Smooth muscle cell (in vitro differentiated cells): ENCODE results near the gene TRAPPC2. TPM values are rescaled to one million over a fixed set of nuclear protein-coding genes. Genes with fewer than 3 reads are reported as not detected.

Source experiments
- DNase-seq: peaks from one replicate; lab custom pipeline; 2025; ENCODE audit not compliant: unreplicated experiment; lab: John Stamatoyannopoulos, UW
- H2AFZ ChIP-seq: fragments of 200-600 bp; sonication (generic); 2 replicates; pipeline ENCODE4 v1.6.0; 2016; ENCODE audit warnings: antibody characterized with exemption, low read depth, mild to moderate bottlenecking
- H3F3A ChIP-seq: fragments of 200-600 bp; sonication (generic); 2 replicates; pipeline ENCODE4 v1.6.0; 2017; ENCODE audit warnings: antibody characterized with exemption, low read depth
- H3K27ac ChIP-seq: fragments of 200-600 bp; sonication (generic); 2 replicates; pipeline ENCODE4 v1.5.1; 2016; ENCODE audit warnings: low read depth, mild to moderate bottlenecking
- H3K27me3 ChIP-seq: fragments of 200-600 bp; sonication (generic); 2 replicates; pipeline ENCODE4 v1.6.1; 2016; ENCODE audit warnings: low read depth, mild to moderate bottlenecking
- H3K36me3 ChIP-seq: fragments of 200-600 bp; sonication (generic); 2 replicates; pipeline ENCODE4 v1.5.1; 2016; ENCODE audit warnings: low read depth
- H3K4me1 ChIP-seq: fragments of 200-600 bp; sonication (generic); 2 replicates; pipeline ENCODE4 v1.5.1; 2016; ENCODE audit warnings: low read depth
- H3K4me2 ChIP-seq: fragments of 200-600 bp; sonication (generic); 2 replicates; pipeline ENCODE4 v1.6.0; 2016; ENCODE audit warnings: mild to moderate bottlenecking
- H3K4me3 ChIP-seq: fragments of 200-600 bp; sonication (generic); 2 replicates; pipeline ENCODE4 v1.5.1; 2016; ENCODE audit warnings: mild to moderate bottlenecking
- H3K79me2 ChIP-seq: fragments of 200-600 bp; sonication (generic); 2 replicates; pipeline ENCODE4 v1.6.0; 2016; ENCODE audit warnings: low read depth, mild to moderate bottlenecking
- H3K9ac ChIP-seq: fragments of 200-600 bp; sonication (generic); 2 replicates; pipeline ENCODE4 v1.6.0; 2016; ENCODE audit warnings: low read depth
- H3K9me3 ChIP-seq: fragments of 200-600 bp; sonication (generic); replicated peaks from 2 replicates; pipeline ENCODE4 v1.5.1; 2016; ENCODE audit warnings: low read depth
- H4K20me1 ChIP-seq: fragments of 200-600 bp; sonication (generic); 2 replicates; pipeline ENCODE4 v1.6.0; 2016; ENCODE audit warnings: low read depth
- WGBS: methylation state at CpG from one replicate; pipeline ENCODE4 v1.1.7; 2016; ENCODE audit warnings: low lambda C conversion rate; 5-methylcytosine and 5-hydroxymethylcytosine counted together
- polyA plus RNA-seq: library from polyadenylated mRNA; unstranded; fragments of >200 nt; fragmentation: Nextera tagmentation; extraction: Ambion mirVana; gene quantifications from 2 replicates; pipeline ENCODE4 v1.2.1, GENCODE V29; 2016
- total RNA-seq: library from RNA; depleted of rRNA; stranded (reverse); fragments of >200 nt; gene quantifications from 2 replicates; pipeline ENCODE4 v1.2.3, GENCODE V29; 2014
- TF ChIP-seq, protein P1 (sequence below): fragments of 200-600 bp; sonication (generic); IDR thresholded peaks from 2 replicates; pipeline ENCODE4 v1.5.1; 2017; ENCODE audit warnings: borderline replicate concordance, mild to moderate bottlenecking, antibody characterized with exemption; ENCODE audit not compliant: insufficient read depth, poor library complexity, severe bottlenecking

TRAPPC2 gene
- total RNA-seq (7.6 and 9.5 TPM in 2 replicates), polyA plus RNA-seq (6.1 and 9.4 TPM in 2 replicates)

DNA sequence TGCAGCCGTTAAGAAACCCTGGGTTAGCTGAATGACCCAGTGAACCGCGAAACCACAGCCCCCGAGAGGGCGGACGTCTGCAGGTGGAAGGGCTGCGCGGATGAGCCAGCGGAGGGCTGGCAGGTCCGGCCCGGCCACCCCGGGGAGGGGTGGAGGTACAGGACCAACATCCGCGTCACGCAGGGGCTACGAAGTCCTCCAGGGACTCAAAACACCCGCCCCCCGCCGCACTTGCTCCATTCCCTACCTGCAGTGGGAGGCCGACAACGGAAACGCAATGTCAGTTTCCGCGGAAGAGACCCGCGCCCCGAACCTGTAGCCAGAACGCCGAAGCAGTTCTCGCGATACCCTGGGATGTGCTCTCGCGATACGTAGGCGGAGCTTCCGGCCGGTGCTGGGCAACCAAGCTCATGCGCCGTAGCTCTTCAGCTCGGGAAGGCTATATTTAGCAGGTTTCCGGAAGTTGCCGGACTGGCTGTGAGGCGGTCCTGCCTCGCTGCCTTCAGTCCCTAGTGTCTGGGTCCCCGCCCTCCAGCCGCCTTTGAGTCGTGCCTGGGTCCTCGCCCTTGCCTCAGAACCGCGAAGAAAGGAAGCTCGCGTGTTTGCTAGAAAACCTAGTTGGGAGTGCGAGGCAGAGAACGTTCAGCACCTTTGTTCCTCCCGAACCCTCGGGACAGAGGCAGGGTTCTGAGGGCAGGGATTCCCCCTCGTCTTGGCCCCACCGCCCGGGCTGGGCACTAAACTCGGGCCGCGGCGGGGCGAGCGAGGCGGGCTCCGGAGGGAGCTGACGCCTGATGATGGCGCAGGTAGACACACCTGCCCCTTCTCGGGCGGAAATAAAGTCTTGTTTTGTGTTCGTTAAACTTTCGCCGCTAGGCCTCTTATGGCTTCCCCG lies at the start of gene TRAPPC2, which contains the start of gene OFD1:
TSS of gene TRAPPC2 (minus strand) at position 343 of the 895 bp plus-strand sequence. CDS start 14,657 bp downstream, outside the sequence.
TSS of gene OFD1 (plus strand) at position 471 of the 895 bp plus-strand sequence. CDS start at position 795, 324 bp downstream.
- H3K79me2 ChIP-seq, result peaks cover 43% of the 10 kb centered on the region

GRCh38 chrX:13780868-13781427 lies 46.5 kb upstream of the TRAPPC2 start:
- Histone ChIP-seq H4K20me1 (no peaks in the 10 kb centered on the region), H3K9me3 (no peaks in the 10 kb centered on the region), H3K36me3 (no peaks in the 10 kb centered on the region), H3K79me2 (no peaks in the 10 kb centered on the region), H3K4me1 (no peaks in the 10 kb centered on the region), H3K27me3 (no peaks in the 10 kb centered on the region), H3F3A (no peaks in the 10 kb centered on the region), H3K4me3 (no peak overlapping the region), H3K4me2 (no peak overlapping the region), H3K27ac (no peak overlapping the region), H2AFZ (no peak overlapping the region), H3K9ac (no peak overlapping the region)
- TF ChIP-seq, protein P1, sequence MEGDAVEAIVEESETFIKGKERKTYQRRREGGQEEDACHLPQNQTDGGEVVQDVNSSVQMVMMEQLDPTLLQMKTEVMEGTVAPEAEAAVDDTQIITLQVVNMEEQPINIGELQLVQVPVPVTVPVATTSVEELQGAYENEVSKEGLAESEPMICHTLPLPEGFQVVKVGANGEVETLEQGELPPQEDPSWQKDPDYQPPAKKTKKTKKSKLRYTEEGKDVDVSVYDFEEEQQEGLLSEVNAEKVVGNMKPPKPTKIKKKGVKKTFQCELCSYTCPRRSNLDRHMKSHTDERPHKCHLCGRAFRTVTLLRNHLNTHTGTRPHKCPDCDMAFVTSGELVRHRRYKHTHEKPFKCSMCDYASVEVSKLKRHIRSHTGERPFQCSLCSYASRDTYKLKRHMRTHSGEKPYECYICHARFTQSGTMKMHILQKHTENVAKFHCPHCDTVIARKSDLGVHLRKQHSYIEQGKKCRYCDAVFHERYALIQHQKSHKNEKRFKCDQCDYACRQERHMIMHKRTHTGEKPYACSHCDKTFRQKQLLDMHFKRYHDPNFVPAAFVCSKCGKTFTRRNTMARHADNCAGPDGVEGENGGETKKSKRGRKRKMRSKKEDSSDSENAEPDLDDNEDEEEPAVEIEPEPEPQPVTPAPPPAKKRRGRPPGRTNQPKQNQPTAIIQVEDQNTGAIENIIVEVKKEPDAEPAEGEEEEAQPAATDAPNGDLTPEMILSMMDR, result no peak
- no peak for DNase-seq
- 53% methylated on average over 7 of the region's 7 CpGs for WGBS

More for the DNA sequence above, at the start of gene TRAPPC2, which contains the start of gene OFD1:
- Histone ChIP-seq H3K4me2 (peak within 1 kb of the TSS; percentile 86), H3K36me3 (no peaks in the 10 kb centered on the region), H2AFZ (peak within 1 kb of the TSS; percentile 29), H3F3A (no peaks in the 10 kb centered on the region), H4K20me1 (no peaks in the 10 kb centered on the region), H3K4me3 (peak within 1 kb of the TSS; percentile 51), H3K9me3 (peaks cover 4% of the 10 kb centered on the region), H3K4me1 (peaks cover 6% of the 10 kb centered on the region), H3K9ac (peak within 1 kb of the TSS; percentile 82), H3K27me3 (no peaks in the 10 kb centered on the region), H3K27ac (peak within 1 kb of the TSS; percentile 90)
- TF ChIP-seq, protein P1, result no peak
- peak; percentile 27 for DNase-seq
- 47% methylated on average over 71 of the region's 75 CpGs for WGBS

DNA sequence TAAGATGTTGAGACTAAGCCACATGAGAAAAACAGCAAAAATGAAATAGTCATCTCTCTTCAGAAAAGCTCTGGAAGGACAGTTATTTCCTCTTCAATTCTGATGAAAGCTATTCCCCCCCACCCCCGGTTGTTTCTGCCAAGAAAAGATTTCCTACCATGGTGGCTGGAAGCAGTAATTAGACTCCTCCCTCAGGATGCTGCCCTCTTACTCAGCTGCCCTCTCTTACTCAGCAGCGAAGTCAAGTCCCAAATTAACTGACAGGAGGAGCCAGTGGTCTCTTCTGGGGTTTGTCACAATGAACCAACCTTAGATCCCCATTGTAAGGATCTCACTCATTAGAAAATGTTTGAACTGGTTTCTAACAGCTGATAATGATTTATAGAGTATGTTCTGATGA lies 44.5 kb upstream of the TRAPPC2 start:
- H3K27ac ChIP-seq, result no peak overlapping the region
- H3K4me2 ChIP-seq, result no peak overlapping the region
- H3F3A ChIP-seq, result no peaks in the 10 kb centered on the region
- DNase-seq, result no peak
- WGBS, result 47% methylated on average over 2 of the region's 2 CpGs
- no peak overlapping the region for H3K4me3 ChIP-seq
- no peaks in the 10 kb centered on the region for H3K79me2 ChIP-seq
- H3K36me3 ChIP-seq, result no peaks in the 10 kb centered on the region
- no peaks in the 10 kb centered on the region for H3K27me3 ChIP-seq
- H3K9ac ChIP-seq, result no peak overlapping the region
- H4K20me1 ChIP-seq, result no peaks in the 10 kb centered on the region
- H3K9me3 ChIP-seq, result no peaks in the 10 kb centered on the region
- TF ChIP-seq, protein P1, result no peak
- no peaks in the 10 kb centered on the region for H3K4me1 ChIP-seq
- no peak overlapping the region for H2AFZ ChIP-seq
